ENCODE results near the gene PPIL6. TPM values are rescaled to one million over a fixed set of nuclear protein-coding genes. Genes with fewer than 3 reads are reported as not detected.

The PPIL6 gene
- total RNA-seq, 1 experiment from 2014 or later = 0.62 TPM

DNA sequence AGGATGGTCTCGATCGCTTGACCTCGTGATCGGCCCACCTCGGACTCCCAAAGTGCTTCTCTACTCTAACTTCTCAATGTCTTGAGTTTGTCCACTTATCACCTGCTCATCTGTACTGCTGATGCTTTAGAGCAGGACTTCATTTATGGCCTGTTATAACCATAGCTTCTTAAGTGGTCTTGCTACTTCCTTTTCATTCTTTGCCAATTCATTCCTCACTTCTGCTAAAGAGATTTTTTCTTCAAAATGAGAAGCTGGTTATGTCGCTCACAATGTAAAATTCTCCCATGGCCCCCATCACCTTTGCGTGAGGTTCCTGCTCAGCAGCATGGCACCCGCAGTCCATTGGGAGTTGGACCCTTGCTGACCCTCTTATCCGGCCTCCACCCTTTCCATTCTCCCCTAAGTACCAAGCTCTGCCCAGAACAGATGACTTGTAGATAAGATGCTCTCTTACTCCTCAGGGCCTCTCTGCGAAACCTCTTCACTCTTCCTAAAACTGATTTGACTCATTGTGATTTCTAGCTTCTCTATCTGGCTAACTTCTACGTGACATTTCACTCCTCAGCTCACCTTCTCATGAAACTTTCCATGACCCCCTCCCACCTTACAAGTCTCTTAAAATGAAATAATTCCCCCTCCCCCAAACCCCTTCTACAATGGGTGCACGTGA is 44.2 kb downstream of the PPIL6 start:
- no TSS peak for BruUV-seq (replicated peaks)
- no peak for DNase-seq
- Histone ChIP-seq H3K4me1 (ENCODE audit: insufficient read depth, low read length) (peaks cover 15% of the 10 kb centered on the region), H3K27me3 (ENCODE audit: low read length) (no peaks in the 10 kb centered on the region), H3K9ac (ENCODE audit: low read length) (no peak overlapping the region), H3K4me3 (ENCODE audit: low read length) (no peak overlapping the region), H3K36me3 (ENCODE audit: low read depth, low read length) (no peaks in the 10 kb centered on the region), H3K79me2 (ENCODE audit: low read length) (no peaks in the 10 kb centered on the region), H3K9me3 (ENCODE audit: low read length) (no peaks in the 10 kb centered on the region), H3K9me2 (replicated peaks; ENCODE audit: low read length) (no peaks in the 10 kb centered on the region), H3K4me2 (ENCODE audit: low read length) (no peak overlapping the region), H2AFZ (ENCODE audit: low read length) (no peak overlapping the region), H3K27ac (ENCODE audit: low read length) (no peak overlapping the region), H4K20me1 (ENCODE audit: low read length) (no peaks in the 10 kb centered on the region), H3F3A (ENCODE audit: low read length, unreplicated experiment) (no peaks in the 10 kb centered on the region)
- ChIA-PET POLR2A (ENCODE audit: unreplicated experiment) (no interaction called here), CTCF (interaction anchor here (0.6 kb wide), 1 partner anchor 218 kb away, joined by 9 read pairs; no protein-coding TSS in a partner anchor)
- TF ChIP-seq, protein P1, sequence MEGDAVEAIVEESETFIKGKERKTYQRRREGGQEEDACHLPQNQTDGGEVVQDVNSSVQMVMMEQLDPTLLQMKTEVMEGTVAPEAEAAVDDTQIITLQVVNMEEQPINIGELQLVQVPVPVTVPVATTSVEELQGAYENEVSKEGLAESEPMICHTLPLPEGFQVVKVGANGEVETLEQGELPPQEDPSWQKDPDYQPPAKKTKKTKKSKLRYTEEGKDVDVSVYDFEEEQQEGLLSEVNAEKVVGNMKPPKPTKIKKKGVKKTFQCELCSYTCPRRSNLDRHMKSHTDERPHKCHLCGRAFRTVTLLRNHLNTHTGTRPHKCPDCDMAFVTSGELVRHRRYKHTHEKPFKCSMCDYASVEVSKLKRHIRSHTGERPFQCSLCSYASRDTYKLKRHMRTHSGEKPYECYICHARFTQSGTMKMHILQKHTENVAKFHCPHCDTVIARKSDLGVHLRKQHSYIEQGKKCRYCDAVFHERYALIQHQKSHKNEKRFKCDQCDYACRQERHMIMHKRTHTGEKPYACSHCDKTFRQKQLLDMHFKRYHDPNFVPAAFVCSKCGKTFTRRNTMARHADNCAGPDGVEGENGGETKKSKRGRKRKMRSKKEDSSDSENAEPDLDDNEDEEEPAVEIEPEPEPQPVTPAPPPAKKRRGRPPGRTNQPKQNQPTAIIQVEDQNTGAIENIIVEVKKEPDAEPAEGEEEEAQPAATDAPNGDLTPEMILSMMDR (conservative IDR thresholded peaks at IDR 0.05; ENCODE audit: low read depth, low read length) = no peak
- no peak for TF ChIP-seq EZH2phosphoT487 (IDR thresholded peaks at IDR 0.05; ENCODE audit: borderline replicate concordance, low read length)
- TF ChIP-seq EZH2 (IDR thresholded peaks at IDR 0.05; ENCODE audit: low read length, unreplicated experiment) = no peak
- ATAC-seq = no peak
- intact Hi-C loops (cut with micrococcal nuclease) = no loop called here

GRCh38 chr6:109393886-109394281 is 46.5 kb downstream of the PPIL6 start:
- Histone ChIP-seq H3K27me3 (ENCODE audit: low read length) (no peaks in the 10 kb centered on the region), H3K9ac (ENCODE audit: low read length) (no peak overlapping the region), H3K9me3 (ENCODE audit: low read length) (no peaks in the 10 kb centered on the region), H4K20me1 (ENCODE audit: low read length) (no peaks in the 10 kb centered on the region), H2AFZ (ENCODE audit: low read length) (no peak overlapping the region), H3K36me3 (ENCODE audit: low read depth, low read length) (no peaks in the 10 kb centered on the region), H3F3A (ENCODE audit: low read length, unreplicated experiment) (no peaks in the 10 kb centered on the region), H3K79me2 (ENCODE audit: low read length) (no peaks in the 10 kb centered on the region), H3K9me2 (replicated peaks; ENCODE audit: low read length) (no peaks in the 10 kb centered on the region), H3K4me2 (ENCODE audit: low read length) (no peak overlapping the region), H3K4me1 (ENCODE audit: insufficient read depth, low read length) (peaks cover 15% of the 10 kb centered on the region), H3K4me3 (ENCODE audit: low read length) (no peak overlapping the region), H3K27ac (ENCODE audit: low read length) (0 out of 2 replicates have a peak overlapping the region, but pooled peaks have one; percentile 23)
- no peak for TF ChIP-seq EZH2phosphoT487 (IDR thresholded peaks at IDR 0.05; ENCODE audit: borderline replicate concordance, low read length)
- TF ChIP-seq, protein P1 (conservative IDR thresholded peaks at IDR 0.05; ENCODE audit: low read depth, low read length) = no peak
- no peak for TF ChIP-seq EZH2 (IDR thresholded peaks at IDR 0.05; ENCODE audit: low read length, unreplicated experiment)
- no TSS peak for BruUV-seq (replicated peaks)
- ChIA-PET POLR2A (ENCODE audit: unreplicated experiment) (interaction anchor here (0.6 kb wide), 1 partner anchor 205 kb away, joined by 5 read pairs; no protein-coding TSS in a partner anchor), CTCF (interaction anchor here (0.6 kb wide), 1 partner anchor 10 kb away, joined by 3 read pairs; no protein-coding TSS in a partner anchor)
- DNase-seq (peak; percentile 56), ATAC-seq (peak; percentile 78)
- intact Hi-C loops (cut with micrococcal nuclease) = loop anchor here (5.0 kb wide), 1 partner anchor 317 kb away; no protein-coding TSS in a partner anchor
